Measurements from ENCODE around the gene TSPAN10.
"Not testable (repeated sequence)": the region's sequence is repeated elsewhere in the genome, so short reads cannot be mapped to it uniquely, and the experiment has no call there.

The TSPAN10 gene

DNA sequence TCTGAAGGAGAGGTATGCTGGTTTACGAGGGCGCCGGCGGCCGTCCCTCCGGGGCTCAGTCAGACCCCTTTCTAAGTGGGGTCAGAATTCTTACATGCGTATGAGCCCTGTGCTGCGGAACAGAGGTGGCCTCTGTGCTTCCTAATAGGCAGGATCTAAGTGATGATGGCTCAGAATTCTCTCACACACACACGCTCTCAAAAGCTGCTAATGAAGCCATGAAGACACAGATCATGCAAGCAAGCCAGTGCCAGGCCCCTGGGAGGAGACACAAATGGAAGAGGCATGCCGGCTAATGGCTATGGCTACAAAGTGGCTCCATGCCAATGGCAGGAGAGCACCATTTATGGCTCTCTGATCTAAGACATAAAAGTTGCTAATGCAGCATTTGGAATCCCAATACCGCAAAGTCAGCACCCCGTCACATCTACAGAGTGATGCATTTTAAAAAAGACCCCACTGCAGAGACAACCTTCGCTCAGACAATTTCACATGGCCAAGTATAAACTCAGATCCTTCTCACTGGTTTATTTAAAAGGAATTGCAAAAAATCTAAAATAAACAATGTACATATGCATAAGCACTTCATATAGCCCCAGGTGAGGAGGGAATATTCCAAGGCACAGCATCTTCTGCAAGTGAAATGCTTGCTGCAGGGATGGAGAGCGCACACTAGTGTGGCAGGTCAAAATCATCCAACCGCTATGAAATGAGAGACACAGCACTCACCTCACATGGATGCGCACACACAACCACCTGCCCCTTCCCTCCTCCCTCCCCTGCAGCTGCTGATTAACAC lies 24.6 kb upstream of the TSPAN10 start:
- TF ChIP-seq, protein P1, sequence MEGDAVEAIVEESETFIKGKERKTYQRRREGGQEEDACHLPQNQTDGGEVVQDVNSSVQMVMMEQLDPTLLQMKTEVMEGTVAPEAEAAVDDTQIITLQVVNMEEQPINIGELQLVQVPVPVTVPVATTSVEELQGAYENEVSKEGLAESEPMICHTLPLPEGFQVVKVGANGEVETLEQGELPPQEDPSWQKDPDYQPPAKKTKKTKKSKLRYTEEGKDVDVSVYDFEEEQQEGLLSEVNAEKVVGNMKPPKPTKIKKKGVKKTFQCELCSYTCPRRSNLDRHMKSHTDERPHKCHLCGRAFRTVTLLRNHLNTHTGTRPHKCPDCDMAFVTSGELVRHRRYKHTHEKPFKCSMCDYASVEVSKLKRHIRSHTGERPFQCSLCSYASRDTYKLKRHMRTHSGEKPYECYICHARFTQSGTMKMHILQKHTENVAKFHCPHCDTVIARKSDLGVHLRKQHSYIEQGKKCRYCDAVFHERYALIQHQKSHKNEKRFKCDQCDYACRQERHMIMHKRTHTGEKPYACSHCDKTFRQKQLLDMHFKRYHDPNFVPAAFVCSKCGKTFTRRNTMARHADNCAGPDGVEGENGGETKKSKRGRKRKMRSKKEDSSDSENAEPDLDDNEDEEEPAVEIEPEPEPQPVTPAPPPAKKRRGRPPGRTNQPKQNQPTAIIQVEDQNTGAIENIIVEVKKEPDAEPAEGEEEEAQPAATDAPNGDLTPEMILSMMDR (conservative IDR thresholded peaks at IDR 0.05) = no peak
- no peak overlapping the region for H3K27ac ChIP-seq

DNA sequence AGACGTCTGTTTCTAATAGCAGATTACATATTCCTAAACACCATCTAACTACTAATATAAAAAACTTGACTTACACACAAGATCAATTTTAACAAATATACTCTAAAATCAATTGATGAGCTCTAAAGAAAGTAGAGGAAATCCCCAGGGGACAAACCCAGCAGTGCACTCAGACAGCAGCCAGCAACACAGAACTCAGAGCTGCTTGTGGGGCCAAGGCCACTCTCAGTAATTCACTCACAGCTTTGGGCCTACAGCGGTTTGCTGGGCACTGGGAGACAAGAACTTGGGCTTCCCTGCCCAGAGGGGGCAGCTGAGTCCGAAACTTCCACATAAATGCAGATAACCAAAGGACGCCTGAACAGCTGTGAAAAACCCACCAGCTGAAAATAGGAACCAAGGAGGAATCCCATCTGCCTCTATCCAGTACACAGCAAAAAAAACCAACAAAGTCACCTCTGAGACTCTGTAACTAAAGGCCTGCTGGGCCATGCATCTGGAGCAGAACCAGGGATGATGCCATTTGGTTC lies 21.5 kb upstream of the TSPAN10 start:
- no peak overlapping the region for H3K27ac ChIP-seq
- TF ChIP-seq, protein P1 (conservative IDR thresholded peaks at IDR 0.05) = no peak

DNA sequence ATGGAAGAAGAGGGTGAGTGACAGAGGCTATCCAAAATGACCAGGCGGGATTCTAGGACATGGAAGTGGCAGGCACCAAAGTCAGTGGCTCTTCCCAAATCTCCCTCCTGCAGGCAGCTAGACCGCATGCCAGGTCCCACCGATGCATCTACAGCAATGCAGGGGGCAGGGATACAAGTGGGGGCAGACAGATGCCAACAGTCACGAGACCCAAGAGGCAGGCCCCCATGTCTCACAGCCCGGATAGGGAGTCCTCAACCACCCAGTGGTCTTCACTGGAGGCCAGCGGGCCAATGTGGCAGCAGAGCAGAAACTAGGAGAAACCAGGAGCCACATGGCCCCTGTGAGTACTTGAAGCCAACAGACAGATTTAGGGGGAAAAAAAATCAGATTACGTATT lies 20.1 kb upstream of the TSPAN10 start:
- H3K27ac ChIP-seq = no peak overlapping the region
- TF ChIP-seq, protein P1 (conservative IDR thresholded peaks at IDR 0.05) = no peak

DNA sequence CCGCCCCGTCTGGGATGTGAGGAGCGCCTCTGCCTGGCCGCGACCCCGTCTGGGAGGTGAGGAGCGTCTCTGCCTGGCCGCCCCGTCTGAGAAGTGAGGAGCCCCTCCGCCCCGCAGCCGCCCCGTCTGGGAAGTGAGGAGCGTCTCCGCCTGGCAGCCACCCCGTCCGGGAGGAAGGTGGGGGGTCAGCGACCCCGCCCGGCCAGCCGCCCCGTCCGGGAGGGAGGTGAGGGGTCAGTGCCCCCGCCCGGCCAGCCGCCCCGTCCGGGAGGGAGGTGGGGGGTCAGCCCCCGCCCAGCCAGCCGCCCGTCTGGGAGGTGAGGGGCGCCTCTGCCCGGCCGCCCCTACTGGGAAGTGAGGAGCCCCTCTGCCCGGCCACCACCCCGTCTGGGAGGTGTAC lies 18.7 kb upstream of the TSPAN10 start:
- H3K27ac ChIP-seq = not testable (repeated sequence)

DNA sequence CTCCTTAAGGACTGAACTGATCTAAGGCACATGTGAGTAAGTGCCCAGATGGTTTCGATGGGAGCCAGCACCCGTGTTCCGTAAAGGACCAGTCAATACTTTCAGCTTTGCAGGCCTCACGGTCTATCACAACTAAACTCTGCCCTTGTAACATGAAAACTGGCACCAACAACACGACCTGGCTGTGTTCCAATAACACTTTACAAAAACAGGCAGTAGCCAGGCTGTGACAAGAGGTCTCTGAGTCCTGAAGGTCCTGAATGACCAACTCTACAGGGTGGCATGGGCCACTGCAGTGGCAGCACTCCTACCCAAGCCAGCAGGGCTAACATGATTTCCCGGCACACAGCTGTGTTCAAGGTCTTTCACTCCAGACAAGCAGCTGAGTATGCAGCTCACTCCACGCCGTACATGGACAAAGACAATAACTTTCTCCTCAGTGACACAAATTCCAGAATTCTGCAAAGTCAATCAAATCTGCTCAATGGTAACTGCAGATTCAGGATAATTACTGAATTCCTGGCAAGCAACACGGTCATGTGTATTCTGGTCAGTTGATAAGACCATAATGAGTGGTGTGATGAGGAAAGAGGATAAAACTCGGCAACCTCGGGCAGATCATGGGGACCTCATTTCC lies 15.4 kb upstream of the TSPAN10 start:
- TF ChIP-seq, protein P1 (conservative IDR thresholded peaks at IDR 0.05) = no peak
- peak overlapping the region; percentile 9 for H3K27ac ChIP-seq

DNA sequence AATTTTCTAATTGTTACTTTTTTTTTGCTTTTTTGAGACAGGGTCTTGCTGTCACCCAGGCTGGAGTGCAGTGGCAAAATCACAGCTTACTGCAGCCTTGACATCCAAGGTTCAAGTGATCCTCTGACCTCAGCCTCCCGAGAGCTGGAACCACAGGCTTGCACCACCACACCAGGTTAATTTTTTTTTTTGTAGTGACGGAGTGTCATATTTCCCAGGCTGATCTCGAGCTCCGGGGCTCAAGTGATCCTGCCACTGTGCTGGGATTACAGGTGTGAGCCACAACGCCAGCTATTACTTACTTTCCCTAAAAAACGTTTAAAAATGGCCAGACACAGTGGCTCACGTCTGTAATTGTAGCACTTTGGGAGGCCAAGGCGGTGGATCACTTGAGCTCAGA lies 6.7 kb upstream of the TSPAN10 start:
- TF ChIP-seq, protein P1 (conservative IDR thresholded peaks at IDR 0.05) = no peak
- no peak overlapping the region for H3K27ac ChIP-seq

DNA sequence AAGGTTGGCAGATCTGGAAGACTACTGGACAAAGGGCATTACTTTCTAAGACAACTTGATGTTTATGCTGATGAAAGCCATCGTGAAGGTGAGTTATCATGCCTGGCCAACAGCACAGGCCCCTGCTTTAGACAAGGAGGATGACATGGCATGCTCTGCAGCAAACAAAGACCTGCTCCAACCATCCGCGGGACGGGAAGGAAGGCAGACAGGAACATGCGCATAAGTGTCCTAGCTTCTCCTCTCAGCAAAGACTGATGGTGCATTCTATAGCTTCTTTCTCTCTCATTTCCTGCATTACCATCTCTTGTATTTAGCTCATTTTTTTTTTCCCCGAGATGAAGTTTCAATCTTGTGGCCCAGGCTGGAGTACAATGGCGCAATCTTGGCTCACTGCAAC lies 5.5 kb upstream of the TSPAN10 start:
- TF ChIP-seq, protein P1 (conservative IDR thresholded peaks at IDR 0.05) = no peak
- no peak overlapping the region for H3K27ac ChIP-seq

DNA sequence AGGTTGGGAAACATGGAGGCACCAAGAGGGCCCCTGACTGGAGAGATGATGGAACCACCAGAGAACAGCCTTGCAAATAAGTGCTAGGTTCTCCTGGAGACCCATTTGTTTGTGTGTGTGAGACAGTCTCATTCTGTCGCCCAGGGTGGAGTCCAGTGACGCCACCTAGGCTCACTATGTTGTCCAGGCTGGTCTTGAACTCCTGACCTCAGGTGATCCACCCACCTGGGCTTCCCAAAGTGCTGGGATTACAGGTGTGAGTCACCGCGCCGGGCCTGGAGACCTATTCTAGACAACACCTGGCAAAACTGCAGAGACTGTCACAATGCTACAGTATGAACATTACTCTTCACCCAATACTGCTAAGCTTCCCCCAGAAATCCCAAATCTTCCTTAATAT lies 1.6 kb upstream of the TSPAN10 start:
- H3K27ac ChIP-seq = peak overlapping the region; percentile 93
- TF ChIP-seq, protein P1 (conservative IDR thresholded peaks at IDR 0.05) = no peak

All from VCaP (cell line).